HCT116 (cell line): ENCODE results near the gene NPHS1. TPM values are rescaled to one million over a fixed set of nuclear protein-coding genes. Genes with fewer than 3 reads are reported as not detected.

Experiments used
- ATAC-seq: fragments of 200-7000 bp; cut with Tn5 transposase; 2 replicates; pipeline ENCODE4 v1.9.1; 2020; ENCODE audit warnings: mild to moderate bottlenecking, moderate library complexity
- BruUV-seq: library from RNA; stranded (reverse); fragments of 400-500 nt; replicated peaks from 2 replicates; lab custom pipeline; 2021; lab: Mats Ljungman, UMichigan
- CTCF ChIA-PET: fragments of 300-600 bp; sonication (Branson Sonifier 250); formaldehyde crosslinking; loops from one replicate; lab custom pipeline; 2021; ENCODE audit warnings: antibody characterized with exemption; lab: Charles Lee
- POLR2A ChIA-PET: fragments of 300-600, 350-600 bp; sonication (Branson Sonifier 250); formaldehyde crosslinking; loops from one replicate; lab custom pipeline; 2021; ENCODE audit warnings: antibody characterized with exemption; lab: Charles Lee
- RAD21 ChIA-PET, 2 experiments: fragments of 300-600 bp; sonication (Branson Sonifier 250); formaldehyde crosslinking; loops; one replicate each; lab custom pipeline; 2023; ENCODE audit warnings: low total read pairs in 2 of 2; ENCODE audit not compliant: uncharacterized antibody in 2 of 2, unreplicated experiment in 2 of 2, low non-redundant PET in 1 of 2; lab: Charles Lee
- DNase-seq: peaks from one replicate; pipeline ENCODE4 v3.0.0-alpha.2; 2010; ENCODE audit warnings: low read depth, low spot score
- H2AFZ ChIP-seq: fragments of 200-600 bp; shearing (Covaris generic), sonication (generic); 2 replicates; pipeline ENCODE4 v1.6.1; 2017; ENCODE audit warnings: low read depth, mixed run types, mixed read lengths, antibody characterized with exemption, low read length; ENCODE audit not compliant: poor library complexity, severe bottlenecking
- H3K27ac ChIP-seq: 2 replicates; pipeline ENCODE4 v1.5.1; 2012; ENCODE audit warnings: low read depth, low read length
- H3K27me3 ChIP-seq: fragments of 200-600 bp; sonication (generic); 2 replicates; pipeline ENCODE4 v1.6.1; 2016; ENCODE audit warnings: mixed run types, low read length, mixed read lengths; ENCODE audit not compliant: insufficient read depth
- H3K36me3 ChIP-seq, 2 experiments: fragments of 200-500 bp in 1 of 2; fragments of 200-600 bp in 1 of 2; sonication (Bioruptor generic) in 1 of 2; sonication (generic) in 1 of 2; 2 replicates each; pipeline versions ENCODE4 v1.5.1 to v1.6.1; 2014 to 2016; ENCODE audit warnings: low read length in 2 of 2, inconsistent platforms in 1 of 2, mixed read lengths in 1 of 2, mixed run types in 1 of 2; ENCODE audit not compliant: insufficient read depth in 2 of 2, control insufficient read depth in 1 of 2
- H3K4me1 ChIP-seq, 2 experiments: fragments of 200-600 bp in 1 of 2; sonication (generic) in 1 of 2; 2 replicates each; pipeline versions ENCODE4 v1.5.1 to v1.6.1; 2012 to 2017; ENCODE audit warnings: low read length in 2 of 2, inconsistent platforms in 1 of 2, mild to moderate bottlenecking in 1 of 2, mixed read lengths in 1 of 2, mixed run types in 1 of 2, moderate library complexity in 1 of 2; ENCODE audit not compliant: insufficient read depth in 2 of 2, control insufficient read depth in 1 of 2
- H3K4me2 ChIP-seq: fragments of 200-600 bp; sonication (generic); 2 replicates; pipeline ENCODE4 v1.6.1; 2017; ENCODE audit warnings: mixed run types, low read length, mixed read lengths
- H3K4me3 ChIP-seq, 2 experiments: fragments of 200-600 bp in 1 of 2; sonication (generic) in 1 of 2; replicated peaks in 1 of 2; 2 replicates each; pipeline ENCODE4 v1.5.1; 2011 to 2016; ENCODE audit warnings: low read length in 2 of 2, control low read depth in 1 of 2, low read depth in 1 of 2, mild to moderate bottlenecking in 1 of 2, mixed read lengths in 1 of 2, mixed run types in 1 of 2
- H3K79me2 ChIP-seq: fragments of 200-600 bp; sonication (generic); 2 replicates; pipeline ENCODE4 v1.6.1; 2017; ENCODE audit warnings: mild to moderate bottlenecking, mixed run types, low read length, moderate library complexity, mixed read lengths; ENCODE audit not compliant: insufficient read depth
- H3K9ac ChIP-seq: fragments of 200-600 bp; sonication (generic); 2 replicates; pipeline ENCODE4 v1.6.1; 2016; ENCODE audit warnings: low read length, mixed read lengths
- H3K9me2 ChIP-seq: fragments of 200-600 bp; sonication (generic), shearing (Covaris generic); 2 replicates; pipeline ENCODE4 v1.6.1; 2017; ENCODE audit warnings: mixed run types, mild to moderate bottlenecking, moderate library complexity; ENCODE audit not compliant: insufficient read depth
- H3K9me3 ChIP-seq, 2 experiments: fragments of 200-500 bp in 1 of 2; fragments of 200-600 bp in 1 of 2; sonication (Bioruptor generic) in 1 of 2; sonication (generic) in 1 of 2; 2 replicates each; pipeline ENCODE4 v1.6.1; 2014 to 2017; ENCODE audit warnings: low read length in 2 of 2, mixed read lengths in 2 of 2, inconsistent platforms in 1 of 2, low read depth in 1 of 2, mild to moderate bottlenecking in 1 of 2, mixed run types in 1 of 2, moderate library complexity in 1 of 2; ENCODE audit not compliant: control insufficient read depth in 1 of 2, insufficient read depth in 1 of 2
- H4K20me1 ChIP-seq: fragments of 200-600 bp; sonication (generic), shearing (Covaris generic); 2 replicates; pipeline ENCODE4 v1.6.1; 2017; ENCODE audit warnings: mixed run types, mild to moderate bottlenecking, moderate library complexity; ENCODE audit not compliant: insufficient read depth
- ATF3 ChIP-seq: IDR thresholded peaks from 2 replicates; pipeline ENCODE4 v1.6.1; 2012
- CEBPB ChIP-seq: IDR thresholded peaks from 2 replicates; pipeline ENCODE4 v1.6.1; 2012; ENCODE audit warnings: low read depth
- EZH2 ChIP-seq: fragments of 200-600 bp; sonication (generic); IDR thresholded peaks from 2 replicates; pipeline ENCODE4 v1.6.1; 2017; ENCODE audit warnings: antibody characterized with exemption, mixed run types
- EZH2phosphoT487 ChIP-seq: fragments of 200-600 bp; IDR thresholded peaks from 2 replicates; pipeline ENCODE4 v1.6.1; 2018; ENCODE audit warnings: antibody characterized with exemption, borderline replicate concordance
- FOSL1 ChIP-seq: IDR thresholded peaks from 2 replicates; pipeline ENCODE4 v1.6.1; 2012; ENCODE audit warnings: low read depth
- JUND ChIP-seq: IDR thresholded peaks from 2 replicates; pipeline ENCODE4 v1.6.1; 2012
- POLR2A ChIP-seq: IDR thresholded peaks from 2 replicates; pipeline ENCODE4 v1.7.0; 2011; ENCODE audit warnings: borderline replicate concordance; ENCODE audit not compliant: insufficient read depth, insufficient read length; ENCODE audit errors: extremely low read depth
- POLR2AphosphoS5 ChIP-seq: IDR thresholded peaks from 2 replicates; pipeline ENCODE4 v1.6.1; 2011; ENCODE audit warnings: mild to moderate bottlenecking, low read depth, low read length, moderate library complexity
- RAD21 ChIP-seq: IDR thresholded peaks from 2 replicates; pipeline ENCODE4 v1.6.1; 2012; ENCODE audit warnings: low read depth, mild to moderate bottlenecking
- SIN3A ChIP-seq: IDR thresholded peaks from 2 replicates; pipeline ENCODE4 v1.6.1; 2012; ENCODE audit warnings: low read depth
- SP1 ChIP-seq: IDR thresholded peaks from 2 replicates; pipeline ENCODE4 v1.6.1; 2012; ENCODE audit warnings: low read depth
- SRF ChIP-seq: IDR thresholded peaks from 2 replicates; pipeline ENCODE4 v1.6.1; 2012; ENCODE audit warnings: low read depth
- YY1 ChIP-seq: IDR thresholded peaks from 2 replicates; pipeline ENCODE4 v1.6.1; 2011; ENCODE audit warnings: low read length, low read depth, moderate library complexity, mild to moderate bottlenecking; ENCODE audit not compliant: insufficient replicate concordance; ENCODE audit errors: extremely low read depth
- ZFX ChIP-seq: fragments of 450-650 bp; IDR thresholded peaks from 2 replicates; pipeline ENCODE4 v1.6.1; 2017
- intact Hi-C: fragments of 100-400 bp; cut with micrococcal nuclease; formaldehyde crosslinking; loops from 2 replicates; pipeline ENCODE4 v1.10.0; 2022
- total RNA-seq: library from RNA; stranded (reverse); gene quantifications from one replicate; pipeline ENCODE4 v1.2.1, GENCODE V29; 2021; ENCODE audit not compliant: unreplicated experiment

NPHS1 gene
- total RNA-seq, 1 experiment from 2014 or later, result 0.57 TPM

- Histone ChIP-seq H2AFZ (no peak overlapping the region), H3K4me2 (no peak overlapping the region), H3K4me3 (no peak overlapping the region), H3K27ac (no peak overlapping the region), H3K9me3 (no peaks in the 10 kb centered on the region), H3K27me3 (no peaks in the 10 kb centered on the region), H3K36me3 (no peaks in the 10 kb centered on the region), H3K9ac (no peak overlapping the region), H3K4me1 (peaks cover 17 to 35% of the 10 kb centered on the region in 2 experiments; a peak in 3 of 4 replicates), H3K9me2 (no peaks in the 10 kb centered on the region), H3K79me2 (no peaks in the 10 kb centered on the region), H4K20me1 (no peaks in the 10 kb centered on the region)
- ChIA-PET RAD21 (no interaction called here), POLR2A (no interaction called here), CTCF (no interaction called here)
- TF ChIP-seq SIN3A (no peak), EZH2phosphoT487 (no peak), CEBPB (no peak), POLR2AphosphoS5 (no peak), JUND (no peak), POLR2A (no peak), SP1 (no peak), RAD21 (no peak), EZH2 (no peak), FOSL1 (no peak), YY1 (no peak), SRF (no peak), ATF3 (no peak), ZFX (no peak)
- intact Hi-C loops, result no loop called here
- DNase-seq, result no peak
- no peak for ATAC-seq
- BruUV-seq, result no TSS peak
Observed at GRCh38 chr19:35842666-35843272, 9.5 kb downstream of the NPHS1 start.
